HG03196 (cell line): ENCODE results near the gene OGFOD1.

Experiments used
- ATAC-seq: cut with Tn5 transposase; IDR thresholded peaks from one replicate; pipeline ENCODE4 v1.9.1; 2021; ENCODE audit not compliant: unreplicated experiment

The OGFOD1 gene

DNA sequence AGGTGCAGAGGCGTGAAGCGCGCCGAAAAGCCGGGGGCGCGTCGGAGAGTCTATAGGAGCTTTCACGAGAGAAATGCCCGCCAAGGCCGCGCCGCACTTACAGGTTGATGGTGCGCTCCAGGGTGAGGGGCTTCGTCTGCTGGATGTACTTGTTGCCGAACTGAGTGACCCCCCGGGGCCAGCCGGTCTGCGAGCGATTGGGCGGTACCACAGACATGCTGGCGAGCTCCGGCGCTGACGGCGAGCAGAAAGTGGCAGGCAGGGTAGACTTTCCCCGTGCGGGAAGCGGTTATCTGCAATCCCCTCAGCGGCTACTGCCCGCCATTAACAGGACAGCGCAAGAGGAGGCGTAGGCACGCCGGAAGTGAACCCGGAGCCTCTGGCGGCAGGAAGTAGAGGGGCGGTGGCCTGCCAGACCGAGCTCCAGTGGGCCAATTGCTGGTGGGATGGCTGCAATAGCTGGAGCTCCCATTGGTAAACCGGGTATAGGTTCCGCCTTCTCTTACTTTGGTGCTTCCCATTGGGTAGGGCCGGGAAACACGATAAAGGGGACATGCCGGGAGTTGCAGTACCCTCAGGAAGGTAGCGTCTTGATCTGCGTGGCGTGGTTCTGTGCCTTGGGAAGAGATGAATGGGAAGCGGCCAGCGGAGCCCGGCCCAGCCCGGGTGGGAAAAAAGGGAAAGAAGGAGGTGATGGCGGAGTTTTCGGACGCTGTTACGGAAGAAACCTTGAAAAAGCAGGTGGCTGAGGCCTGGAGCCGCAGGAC lies at the start of gene OGFOD1, which contains the start of gene NUDT21:
Gene OGFOD1 (plus strand): TSS at position 569 of the 767 bp plus-strand sequence. CDS start 59 bp downstream, at position 628.
Gene NUDT21 (minus strand): TSS at position 347 of the 767 bp plus-strand sequence. CDS start 130 bp downstream, at position 217.
- peak; percentile 98 for ATAC-seq

DNA sequence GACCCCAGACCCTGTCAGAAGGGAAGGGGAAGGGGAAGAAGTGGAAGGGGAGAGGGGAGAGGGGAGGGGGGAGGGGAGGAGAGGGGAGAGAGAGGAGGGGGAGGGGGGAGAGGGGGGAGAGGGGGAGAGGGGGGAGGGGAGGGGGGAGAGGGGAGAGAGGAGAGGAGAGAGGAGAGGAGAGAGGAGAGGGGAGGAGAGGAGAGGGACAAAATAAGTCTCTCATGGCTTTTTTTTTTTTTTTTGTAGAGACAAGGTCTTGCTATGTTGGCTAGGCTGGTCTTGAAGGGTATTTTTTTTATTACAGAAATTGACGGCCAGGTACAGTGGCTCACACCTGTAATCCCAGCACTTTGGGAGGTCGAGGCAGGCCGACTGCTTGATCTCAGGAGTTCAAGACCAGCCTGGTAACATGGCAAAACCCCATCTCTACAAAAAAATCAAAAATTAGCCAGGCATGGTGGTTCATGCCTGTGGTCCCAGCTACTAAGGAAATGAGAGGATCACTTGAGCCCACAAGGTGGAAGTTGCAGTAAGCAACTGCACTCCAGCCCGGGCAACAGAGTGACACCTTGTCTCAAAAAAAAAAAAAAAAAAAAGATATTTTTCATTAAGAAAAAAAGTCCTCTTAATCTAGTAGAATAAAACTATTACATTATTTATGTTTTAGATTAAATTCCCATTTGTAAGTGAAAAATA lies 45.2 kb upstream of the OGFOD1 start:
- ATAC-seq = no peak

DNA sequence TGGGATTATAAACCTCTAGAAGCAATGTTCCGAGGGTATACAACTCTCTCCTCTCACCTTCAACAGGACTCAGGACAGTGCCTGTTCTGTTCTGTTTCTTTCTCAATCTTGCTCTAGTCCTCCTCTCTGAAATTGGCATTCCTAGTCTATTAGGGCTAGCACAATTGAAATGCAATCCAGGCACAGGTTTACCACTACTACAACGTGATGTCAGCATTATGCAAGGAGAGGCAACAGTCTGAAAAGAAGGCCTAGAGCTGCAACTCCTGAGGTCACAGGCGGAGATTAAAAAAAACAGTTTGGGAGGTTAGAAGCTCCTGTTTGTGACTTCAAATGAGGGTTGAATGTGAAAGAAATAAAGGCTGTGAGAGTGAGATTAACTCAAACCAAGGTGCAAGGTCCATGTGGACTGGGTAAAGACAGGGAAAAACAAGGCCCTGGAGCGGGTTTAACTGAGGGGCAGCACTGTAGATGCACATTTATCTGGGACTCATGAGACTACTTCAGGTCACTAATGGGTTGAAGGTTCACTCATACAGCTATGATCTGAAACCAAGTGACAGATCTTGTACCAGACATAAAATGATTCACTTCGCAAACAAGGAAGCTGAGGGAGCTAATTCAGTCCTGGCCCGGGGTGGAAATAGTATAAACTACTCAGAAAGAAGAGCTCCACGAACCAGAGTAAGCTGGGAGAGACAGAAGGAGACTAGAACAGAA lies 42.8 kb upstream of the OGFOD1 start:
- ATAC-seq = no peak

DNA sequence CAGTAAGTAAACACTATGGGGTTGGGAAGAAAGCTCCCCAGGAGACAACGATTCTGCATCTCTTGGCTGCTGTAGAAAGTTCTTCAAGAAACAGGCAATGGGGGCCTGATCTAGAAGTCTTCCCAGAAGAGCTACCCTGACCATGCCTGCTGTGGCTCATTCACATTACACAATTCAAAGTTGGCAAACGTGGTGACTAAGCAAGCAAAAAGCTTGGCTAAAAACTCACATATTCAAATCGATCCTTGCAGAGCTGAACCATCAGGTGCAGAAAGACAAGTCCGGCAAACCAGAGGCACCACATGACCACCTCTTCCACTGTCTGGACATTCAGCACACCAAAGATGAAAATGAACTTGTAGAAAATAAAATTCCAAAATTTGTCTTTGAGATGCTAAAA lies 42.2 kb upstream of the OGFOD1 start:
- ATAC-seq = no peak

DNA sequence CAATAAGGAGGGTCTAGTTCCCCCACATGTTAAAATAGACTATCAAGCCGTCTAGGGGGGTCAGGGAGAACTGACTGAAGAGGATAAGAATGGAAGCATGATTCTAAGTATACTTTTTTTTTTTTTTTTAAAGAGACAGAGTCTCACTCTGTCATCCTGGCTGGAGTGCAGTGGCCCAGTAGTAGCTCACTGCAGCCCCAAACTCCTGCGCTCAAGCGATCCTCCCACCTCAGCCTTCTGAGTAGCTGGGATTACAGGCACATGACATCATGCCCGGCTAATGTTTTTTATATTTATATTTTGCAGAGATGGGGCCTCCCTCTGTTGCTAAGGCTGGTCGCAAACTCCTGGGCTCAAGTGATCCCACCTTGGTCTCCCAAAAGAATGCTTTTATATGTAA lies 40.2 kb upstream of the OGFOD1 start:
- ATAC-seq = no peak

DNA sequence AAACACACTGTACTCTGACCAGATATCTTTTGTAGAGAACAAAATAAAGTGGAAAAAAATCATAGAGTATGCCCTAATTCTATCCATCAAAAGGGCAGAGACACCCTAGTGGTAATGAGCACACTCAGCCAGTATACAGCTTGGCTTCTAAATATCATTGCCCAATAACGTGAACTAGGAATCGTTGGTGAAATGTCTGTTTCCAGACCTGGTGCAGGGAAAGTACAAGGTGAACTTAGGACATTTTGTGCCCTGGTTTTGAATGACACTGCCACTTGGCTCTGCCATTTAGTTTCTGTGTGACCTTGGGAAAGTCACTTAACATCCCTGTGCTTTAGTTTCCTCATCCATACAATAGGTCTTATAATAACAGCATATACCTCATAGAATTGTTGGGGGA lies 39.7 kb upstream of the OGFOD1 start:
- ATAC-seq = no peak

DNA sequence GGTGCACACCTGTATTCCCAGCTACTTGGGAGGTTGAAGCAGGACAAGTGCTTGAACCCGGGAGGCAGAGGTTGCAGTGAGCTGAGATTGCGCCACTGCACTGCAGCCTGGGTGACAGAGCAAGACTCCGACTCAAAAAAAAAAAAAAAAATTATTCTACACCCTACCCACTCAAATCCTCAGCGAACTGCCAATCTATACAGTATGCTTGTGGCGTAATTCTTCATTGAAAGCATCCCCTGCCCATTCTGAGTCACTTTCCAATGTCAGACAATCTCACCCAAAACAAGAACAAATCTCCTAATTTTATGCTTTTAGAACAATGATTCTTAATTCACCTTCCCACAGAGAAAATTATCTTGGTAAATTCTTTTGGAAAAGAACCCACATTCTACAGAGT lies 38.0 kb upstream of the OGFOD1 start:
- ATAC-seq = no peak

DNA sequence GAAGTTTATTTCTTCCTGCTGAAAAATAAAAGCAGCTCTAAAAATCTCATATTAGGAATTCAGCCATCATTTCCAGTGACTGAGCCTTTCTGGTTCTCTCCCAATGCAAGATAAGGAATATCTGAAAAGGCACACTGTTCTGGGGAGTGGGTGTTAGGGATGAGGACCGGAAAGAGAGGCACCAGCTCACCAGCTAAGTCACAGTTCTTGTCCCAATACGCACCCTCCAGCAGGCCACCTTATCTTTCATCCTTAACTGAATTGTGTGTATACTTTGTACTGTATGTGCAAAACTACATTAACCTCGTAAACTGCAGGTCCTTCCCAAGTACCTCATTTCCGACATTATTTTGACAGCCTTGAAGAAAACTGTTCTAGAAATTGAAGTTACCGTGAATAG lies 37.0 kb upstream of the OGFOD1 start:
- ATAC-seq = no peak

DNA sequence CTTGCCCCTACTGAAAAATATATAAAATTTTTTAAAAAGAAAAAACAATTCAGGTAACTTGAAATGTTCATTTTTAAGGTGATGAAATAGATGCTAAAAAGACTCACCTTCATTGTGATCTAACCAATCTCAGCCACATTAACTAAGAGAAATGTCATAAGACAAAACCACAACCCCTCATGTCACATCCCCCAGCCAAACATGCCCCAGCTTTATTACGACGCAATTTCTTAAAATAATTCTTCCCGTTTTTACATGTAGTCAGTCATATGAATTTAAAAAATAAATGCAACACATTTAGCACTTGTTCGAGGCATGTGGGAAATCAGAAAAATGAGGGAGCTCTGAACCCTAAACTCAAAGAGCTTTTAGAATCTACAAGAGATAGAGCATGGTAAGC lies 35.5 kb upstream of the OGFOD1 start:
- ATAC-seq = no peak

DNA sequence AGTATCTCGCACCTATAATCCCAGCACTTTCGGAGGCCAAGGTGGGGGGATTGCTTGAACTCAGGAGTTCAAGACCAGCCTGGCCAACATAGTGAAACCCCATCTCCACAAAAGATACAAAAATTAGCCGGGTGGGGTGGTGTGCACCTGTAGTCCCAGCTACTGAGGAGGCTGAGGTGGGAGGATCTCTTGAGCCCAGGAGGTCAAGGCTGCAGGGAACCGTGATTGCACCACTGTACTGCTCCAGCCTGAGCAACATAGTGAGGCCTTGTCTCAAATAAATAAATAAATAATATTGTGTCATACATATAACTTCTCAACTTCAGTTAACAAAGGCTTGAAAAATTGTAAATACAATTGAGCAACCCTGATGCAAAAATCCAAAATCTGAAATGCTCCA lies 34.2 kb upstream of the OGFOD1 start:
- no peak for ATAC-seq

DNA sequence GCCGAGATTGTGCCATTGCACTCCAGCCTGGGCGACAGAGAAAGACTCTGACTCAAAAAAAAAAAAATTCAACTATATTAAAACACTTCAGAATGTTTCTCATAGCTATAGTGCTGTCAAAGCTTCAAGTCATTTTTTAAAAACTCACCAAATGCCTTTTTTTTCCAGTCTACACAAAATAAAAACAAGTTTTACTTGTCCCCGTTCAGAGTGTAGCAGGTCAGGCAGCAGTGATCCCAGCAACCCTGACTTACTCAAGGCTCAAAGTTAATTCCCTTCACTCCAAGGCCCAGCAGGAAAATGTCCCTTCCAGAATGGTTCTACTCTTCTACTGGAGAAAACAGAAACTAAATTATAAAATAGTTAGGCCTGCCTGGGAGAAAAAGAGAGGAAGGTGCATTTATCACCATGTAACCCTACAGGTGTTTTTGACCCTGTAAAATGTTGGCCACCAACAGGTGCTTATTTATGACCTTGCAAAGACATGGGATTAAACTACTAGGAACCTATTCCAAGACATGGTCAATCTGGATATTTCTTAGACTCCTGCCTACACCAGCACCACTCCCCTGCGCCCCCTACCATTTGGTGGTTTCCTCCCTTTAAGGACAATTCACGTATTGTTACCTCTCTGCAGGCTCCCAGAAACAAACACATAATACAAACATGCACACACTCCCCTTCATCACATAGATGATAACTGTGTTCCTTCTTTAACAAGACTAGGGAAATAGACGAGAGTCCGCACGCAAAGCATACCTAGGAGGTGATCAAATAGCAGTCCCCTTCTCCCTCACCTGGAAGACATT lies 31.4 kb upstream of the OGFOD1 start:
- ATAC-seq = no peak

DNA sequence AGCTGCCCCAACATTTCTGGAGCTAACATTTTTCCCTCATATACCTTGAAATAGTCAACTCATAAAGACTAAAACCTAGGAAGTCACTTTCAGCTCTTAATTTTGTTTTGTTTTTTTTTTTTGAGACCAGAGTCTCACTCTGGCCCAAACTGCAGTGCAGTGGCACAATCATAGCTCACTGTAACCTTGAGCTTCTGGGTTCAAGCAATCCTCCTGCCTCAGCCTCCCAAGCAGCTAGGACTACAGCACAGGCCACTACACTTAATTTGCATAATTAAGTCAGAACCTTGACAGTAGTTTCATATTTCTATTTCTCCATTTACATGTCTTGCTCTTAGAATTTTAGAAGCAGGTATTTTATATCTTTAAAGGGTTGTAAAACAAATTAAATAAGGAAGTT lies 30.7 kb upstream of the OGFOD1 start:
- ATAC-seq = no peak

DNA sequence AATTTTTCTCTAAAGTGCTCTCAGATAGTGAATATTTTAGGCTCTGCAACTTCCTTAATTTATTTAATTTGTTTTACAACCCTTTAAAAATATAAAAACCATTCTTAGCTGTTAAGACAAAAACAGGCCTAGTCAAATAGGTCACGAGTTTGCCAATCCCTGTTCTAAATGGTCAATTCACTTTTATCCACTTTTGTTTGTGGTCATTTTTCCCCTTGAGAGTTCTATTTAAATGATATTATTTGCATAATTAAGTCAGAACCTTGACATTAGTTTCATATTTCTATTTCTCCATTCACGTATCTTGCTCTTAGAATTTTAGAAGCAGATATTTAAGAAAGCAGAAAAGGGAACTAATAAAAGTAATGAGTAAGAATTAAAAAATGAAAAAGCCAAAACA lies 30.0 kb upstream of the OGFOD1 start:
- ATAC-seq = no peak

DNA sequence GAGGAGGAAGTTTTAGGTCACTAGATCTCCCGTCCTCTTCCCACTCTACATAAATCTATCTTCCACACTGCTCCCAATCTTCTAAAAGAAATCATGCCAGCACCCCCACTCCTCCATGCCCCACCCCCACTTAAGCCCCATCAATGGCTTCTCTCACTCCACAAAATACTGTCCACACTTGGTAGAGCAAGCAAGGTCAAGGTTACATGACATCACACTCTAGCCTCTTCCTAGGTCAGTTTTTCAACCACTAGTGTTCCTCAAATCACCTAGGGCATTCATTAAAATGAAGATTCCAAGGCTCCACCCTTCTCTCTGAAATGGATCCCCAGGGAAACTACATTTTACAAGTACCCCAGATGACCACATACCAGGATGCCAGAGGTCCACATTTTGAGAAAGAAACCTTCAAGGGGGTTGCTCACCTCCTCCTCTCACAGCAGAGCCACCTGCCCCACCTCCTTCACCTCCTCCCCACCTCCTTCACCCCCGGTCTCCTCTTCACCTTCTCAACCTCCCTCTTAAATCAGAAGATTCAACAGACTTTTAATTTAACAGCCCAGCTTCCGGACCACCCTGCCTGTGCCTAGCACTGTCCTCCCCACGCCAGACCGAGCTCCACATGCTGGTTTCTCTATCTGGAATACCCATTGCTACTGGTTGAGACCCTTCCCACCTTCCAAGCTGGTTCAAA lies 29.2 kb upstream of the OGFOD1 start:
- no peak for ATAC-seq

DNA sequence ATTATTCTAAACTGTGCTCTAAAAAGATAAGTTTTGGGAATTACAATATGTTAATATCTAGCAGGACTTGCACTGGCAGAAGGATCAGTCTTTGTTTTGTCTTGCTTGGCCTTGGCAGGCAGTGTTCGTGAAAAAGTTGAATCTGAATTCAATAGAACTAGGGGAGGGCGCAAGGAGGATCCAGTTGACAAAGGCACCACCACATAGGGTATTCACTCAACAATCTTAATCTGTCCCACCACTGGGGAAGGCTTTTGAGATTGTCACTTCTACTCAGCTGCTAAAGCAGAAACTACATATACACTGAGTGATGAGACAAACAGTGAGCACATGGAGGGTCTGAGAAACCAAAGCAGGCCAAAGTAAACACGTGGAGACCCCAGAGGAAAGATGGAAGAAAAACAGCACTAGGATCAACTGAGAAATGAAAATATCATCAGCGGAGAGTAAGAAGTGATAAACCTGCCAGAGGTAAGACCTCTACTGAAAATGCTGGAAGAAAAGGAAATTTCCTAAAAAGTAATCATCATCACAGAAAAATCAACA lies 28.4 kb upstream of the OGFOD1 start:
- no peak for ATAC-seq

DNA sequence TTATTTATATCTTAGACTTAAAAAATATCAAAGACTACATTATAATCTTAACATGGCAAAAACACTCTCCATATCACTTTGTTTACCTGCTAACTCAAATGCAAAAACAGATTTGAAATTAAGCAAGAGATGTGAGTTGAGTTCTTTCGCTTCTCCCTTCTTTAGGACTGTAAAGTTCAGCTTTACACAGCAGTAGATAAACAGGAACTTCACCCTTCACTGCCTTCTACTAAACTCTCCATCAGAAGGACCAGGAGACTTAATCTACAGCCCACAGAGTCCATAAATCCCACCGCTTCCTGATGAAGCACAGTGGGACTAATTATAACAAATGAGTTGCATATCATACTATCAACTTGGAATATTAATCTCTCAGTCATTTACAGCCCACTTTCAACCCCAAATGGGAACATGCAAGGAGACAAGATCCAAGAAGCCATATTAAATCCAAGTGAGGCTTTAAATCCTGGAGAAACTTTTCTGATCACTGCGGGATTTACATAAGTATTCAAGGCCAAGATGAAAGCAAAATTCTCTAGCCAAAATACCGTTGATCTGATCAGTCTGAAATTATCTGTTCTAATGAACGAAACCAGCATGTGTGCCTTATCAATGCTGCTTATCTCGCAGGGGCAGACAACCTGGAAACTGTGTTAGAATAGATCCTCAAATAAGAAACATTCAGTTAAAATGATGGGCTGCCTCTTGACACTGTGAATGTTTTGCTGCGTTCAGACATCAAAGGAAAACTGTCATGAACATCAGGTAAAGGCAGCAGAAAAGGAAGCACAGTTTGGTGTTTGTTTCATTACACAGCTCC lies 27.6 kb upstream of the OGFOD1 start:
- ATAC-seq = no peak

DNA sequence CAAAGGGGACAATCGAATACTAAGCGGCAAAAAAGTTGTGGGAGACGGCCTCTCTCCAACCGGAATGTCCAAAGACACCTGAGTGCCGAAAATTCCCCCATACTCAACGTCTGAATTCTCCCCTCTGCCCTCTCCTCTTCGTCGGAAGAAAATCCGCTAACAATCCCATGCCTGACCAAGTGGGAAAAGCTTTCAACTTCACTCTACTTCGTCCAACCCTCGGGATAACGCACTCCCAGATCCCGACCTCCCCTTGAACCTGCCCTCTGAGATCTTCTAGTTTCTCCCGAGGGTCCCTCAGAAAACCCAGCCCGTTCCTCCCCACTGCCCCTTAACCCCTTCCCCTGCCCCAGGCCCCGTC lies 27.0 kb upstream of the OGFOD1 start:
- no peak for ATAC-seq

DNA sequence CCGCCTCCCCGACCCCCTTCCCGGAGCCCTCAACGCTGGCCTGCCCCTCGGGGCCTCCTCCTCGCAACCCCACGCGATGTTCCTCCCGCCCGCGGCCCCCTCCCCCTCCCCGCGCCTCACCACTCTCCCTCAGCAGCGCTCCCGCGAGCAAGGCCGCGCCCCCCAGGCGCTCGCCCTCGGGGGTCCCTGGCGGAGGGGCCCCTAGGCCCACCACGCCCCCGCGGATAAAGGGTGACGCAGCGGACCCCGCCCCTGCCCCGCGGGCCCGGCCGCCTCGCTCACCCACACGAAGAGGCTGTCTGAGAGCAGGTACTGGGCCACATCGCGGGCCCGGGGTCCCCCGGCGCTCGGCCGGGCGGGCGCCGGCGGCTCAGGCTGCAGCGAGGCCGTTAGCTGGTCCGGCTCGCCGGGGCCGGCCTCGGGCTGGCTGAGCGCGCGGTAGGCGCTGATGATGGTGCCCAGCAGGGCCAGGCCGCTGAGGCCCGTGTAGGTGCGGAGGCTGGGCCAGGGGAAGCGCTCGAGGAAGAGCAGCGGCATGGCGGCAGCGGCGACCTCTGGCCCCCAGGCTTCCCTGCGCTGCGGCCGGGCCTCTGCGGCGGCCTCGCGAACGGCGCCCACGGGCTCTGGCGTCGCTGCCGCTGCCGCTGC lies 26.4 kb upstream of the OGFOD1 start:
- peak; percentile 27 for ATAC-seq

DNA sequence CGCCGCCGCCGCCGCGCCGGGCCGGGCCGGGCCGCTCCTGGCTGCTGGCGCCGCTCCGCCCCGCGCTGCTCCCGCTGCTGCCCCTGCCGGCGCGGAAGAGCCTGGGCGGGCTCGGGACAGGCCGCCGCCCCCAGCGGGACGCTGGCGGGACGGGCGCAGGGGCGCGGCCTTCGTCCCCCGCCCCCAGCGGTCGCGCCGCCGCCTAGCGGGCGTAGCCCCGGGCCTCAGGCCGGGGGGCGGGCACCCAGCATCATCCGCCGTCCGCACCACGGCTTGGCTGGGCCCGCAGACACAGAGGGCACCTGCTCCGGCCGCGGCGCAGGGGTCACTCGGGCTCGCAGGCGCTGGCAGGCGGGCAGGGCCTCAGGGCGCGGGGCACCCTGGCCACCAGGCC lies 25.9 kb upstream of the OGFOD1 start, which contains the start of gene AMFR:
Gene AMFR (minus strand): TSS at position 107 of the 394 bp plus-strand sequence. CDS start 218 bp downstream, outside the sequence.
- ATAC-seq = peak; percentile 80
